Epithelial cell of proximal tubule (primary cell): ENCODE data around the gene ASTN2. TPM values are rescaled to one million over a fixed set of nuclear protein-coding genes. Genes with fewer than 3 reads are reported as not detected.

Experiments
- DNase-seq: peaks from one replicate; pipeline ENCODE4 v3.0.0-alpha.2; 2011; ENCODE audit warnings: low read depth
- H3K4me3 ChIP-seq: 2 replicates; pipeline ENCODE4 v1.5.1; 2011; ENCODE audit warnings: low read depth, mild to moderate bottlenecking, low read length
- CTCF ChIP-seq: conservative IDR thresholded peaks from 2 replicates; pipeline ENCODE4 v1.5.1; 2012; ENCODE audit warnings: low read depth, mild to moderate bottlenecking, low read length
- total RNA-seq: library from RNA; depleted of rRNA; stranded (reverse); fragments of >200 nt; gene quantifications from 2 replicates; pipeline ENCODE4 v1.2.3, GENCODE V29; 2015

Gene ASTN2
- total RNA-seq, 1 donor from 2014 or later, result 4.4 TPM

- no peak for TF ChIP-seq CTCF
- no peak for DNase-seq
- H3K4me3 ChIP-seq, result no peak overlapping the region
Observed at GRCh38 chr9:117010061-117010460, 404.8 kb downstream of the ASTN2 start.

- DNase-seq, result no peak
- H3K4me3 ChIP-seq, result no peak overlapping the region
- no peak for TF ChIP-seq CTCF
Observed at GRCh38 chr9:117008876-117009275, 406.0 kb downstream of the ASTN2 start.

- no peak overlapping the region for H3K4me3 ChIP-seq
- TF ChIP-seq CTCF, result no peak
- DNase-seq, result no peak
Observed at GRCh38 chr9:117008461-117008860, 406.4 kb downstream of the ASTN2 start.

- TF ChIP-seq CTCF, result no peak
- DNase-seq, result no peak
- H3K4me3 ChIP-seq, result no peak overlapping the region
Observed at GRCh38 chr9:117002686-117003085, 412.2 kb downstream of the ASTN2 start.

GRCh38 chr9:117000834-117001233 is 414.0 kb downstream of the ASTN2 start:
- DNase-seq, result no peak
- no peak for TF ChIP-seq CTCF
- no peak overlapping the region for H3K4me3 ChIP-seq

- no peak for DNase-seq
Observed at GRCh38 chr9:117000196-117000723, 414.6 kb downstream of the ASTN2 start.

More at GRCh38 chr9:117000196-117000723, 414.6 kb downstream of the ASTN2 start:
- TF ChIP-seq CTCF, result no peak
- no peak overlapping the region for H3K4me3 ChIP-seq
